HFFc6 (cell line): ENCODE data around the gene DAPL1. TPM values are rescaled to one million over a fixed set of nuclear protein-coding genes. Genes with fewer than 3 reads are reported as not detected.

Experiments
- DNase-seq: peaks from one replicate; pipeline ENCODE4 v3.0.0-alpha.2; 2018
- H3K27ac Mint-ChIP-seq: 2 replicates; pipeline ENCODE4 v1.8.0; 2020; ENCODE audit warnings: mild to moderate bottlenecking, mixed read lengths
- H3K27me3 Mint-ChIP-seq: 2 replicates; pipeline ENCODE4 v1.8.0; 2021; ENCODE audit warnings: mild to moderate bottlenecking, moderate library complexity, mixed read lengths; ENCODE audit not compliant: insufficient read depth
- H3K36me3 Mint-ChIP-seq: 2 replicates; pipeline ENCODE4 v1.8.0; 2021; ENCODE audit warnings: low read depth, mixed read lengths
- H3K4me1 Mint-ChIP-seq: 2 replicates; pipeline ENCODE4 v1.8.0; 2020; ENCODE audit warnings: low read depth, mixed read lengths
- H3K4me3 Mint-ChIP-seq: 2 replicates; pipeline ENCODE4 v1.8.0; 2020; ENCODE audit warnings: mild to moderate bottlenecking, moderate library complexity, mixed read lengths
- H3K9me3 Mint-ChIP-seq: 2 replicates; pipeline ENCODE4 v1.8.0; 2020; ENCODE audit warnings: mild to moderate bottlenecking, mixed read lengths
- CTCF ChIP-seq: fragments of 200-600 bp; sonication (generic); IDR thresholded peaks from 2 replicates; pipeline ENCODE4 v1.5.0; 2021; ENCODE audit warnings: antibody characterized with exemption, mild to moderate bottlenecking
- total RNA-seq, 6 experiments: library from RNA; stranded (reverse); fragmentation: NEBNext Ultra II Directional; extraction: Animal tissue kit (Norgen Biotek cat#: 25700); gene quantifications; 2 replicates in 1 of 6; 3 replicates in 5 of 6; pipeline ENCODE4 v1.2.3, GENCODE V29; 2021

Gene DAPL1
- total RNA-seq, 6 experiments from 2014 or later = not detected

- H3K36me3 Mint-ChIP-seq = no peaks in the 10 kb centered on the region
- TF ChIP-seq CTCF = no peak
- no peaks in the 10 kb centered on the region for H3K9me3 Mint-ChIP-seq
- no peak overlapping the region for H3K27ac Mint-ChIP-seq
- H3K4me3 Mint-ChIP-seq = no peak overlapping the region
- H3K4me1 Mint-ChIP-seq = no peaks in the 10 kb centered on the region
- H3K27me3 Mint-ChIP-seq = peaks cover 12% of the 10 kb centered on the region
- no peak for DNase-seq
Observed at GRCh38 chr2:158773121-158773520, 22.0 kb upstream of the DAPL1 start.

- no peak for DNase-seq
Observed at GRCh38 chr2:158774681-158775080, 20.4 kb upstream of the DAPL1 start.

GRCh38 chr2:158775273-158776027 lies 19.7 kb upstream of the DAPL1 start:
- H3K4me1 Mint-ChIP-seq = no peaks in the 10 kb centered on the region
- no peaks in the 10 kb centered on the region for H3K9me3 Mint-ChIP-seq
- no peak for TF ChIP-seq CTCF
- no peak for DNase-seq
- no peaks in the 10 kb centered on the region for H3K36me3 Mint-ChIP-seq
- no peak overlapping the region for H3K4me3 Mint-ChIP-seq
- peaks cover 6% of the 10 kb centered on the region for H3K27me3 Mint-ChIP-seq
- no peak overlapping the region for H3K27ac Mint-ChIP-seq

More at GRCh38 chr2:158774681-158775080, 20.4 kb upstream of the DAPL1 start:
- Mint-ChIP-seq H3K4me1 (no peaks in the 10 kb centered on the region), H3K4me3 (no peak overlapping the region), H3K36me3 (no peaks in the 10 kb centered on the region), H3K27me3 (peaks cover 9% of the 10 kb centered on the region), H3K9me3 (no peaks in the 10 kb centered on the region), H3K27ac (no peak overlapping the region)
- TF ChIP-seq CTCF = no peak

- no peaks in the 10 kb centered on the region for H3K9me3 Mint-ChIP-seq
- no peak overlapping the region for H3K4me3 Mint-ChIP-seq
- no peaks in the 10 kb centered on the region for H3K4me1 Mint-ChIP-seq
- no peak overlapping the region for H3K27ac Mint-ChIP-seq
- H3K36me3 Mint-ChIP-seq = no peaks in the 10 kb centered on the region
- H3K27me3 Mint-ChIP-seq = peaks cover 5% of the 10 kb centered on the region
- no peak for DNase-seq
- no peak for TF ChIP-seq CTCF
Observed at GRCh38 chr2:158776231-158776630, 18.9 kb upstream of the DAPL1 start.

- peaks cover 2% of the 10 kb centered on the region; the same call in 1 of the 2 replicates for H3K27me3 Mint-ChIP-seq
- H3K4me1 Mint-ChIP-seq = peaks cover 8% of the 10 kb centered on the region
- no peak overlapping the region for H3K27ac Mint-ChIP-seq
- no peaks in the 10 kb centered on the region for H3K36me3 Mint-ChIP-seq
- TF ChIP-seq CTCF = no peak
- H3K4me3 Mint-ChIP-seq = no peak overlapping the region
- DNase-seq = no peak
- H3K9me3 Mint-ChIP-seq = no peaks in the 10 kb centered on the region
Observed at GRCh38 chr2:158777077-158777476, 18.0 kb upstream of the DAPL1 start.
